ENCODE results near the gene AEN.

The AEN gene

GRCh38 chr15:88681610-88682221, 60.6 kb downstream of the AEN start:
- H3K4me3 ChIP-seq (ENCODE audit: low read depth in 1 of 2, low read length in 1 of 2), result no peak overlapping the region
- no peak for TF ChIP-seq CTCF (IDR thresholded peaks at IDR 0.05)

More at GRCh38 chr15:88681610-88682221, 60.6 kb downstream of the AEN start:
- peaks cover 17% of the 10 kb centered on the region for H3K27me3 ChIP-seq
- no peaks in the 10 kb centered on the region for H3K4me1 ChIP-seq (ENCODE audit: control insufficient read depth in 1 of 2, insufficient read depth in 1 of 2, low read depth in 1 of 2, low read length in 1 of 2)
- H3K9me3 ChIP-seq, result no peaks in the 10 kb centered on the region
- no peaks in the 10 kb centered on the region for H3K36me3 ChIP-seq
- H3K27ac ChIP-seq, result no peak overlapping the region
